SK-N-SH treated with all-trans-retinoic acid at 6 μM for 48 hours (cell line): ENCODE data around the gene USP17L20.
"Not testable (repeated sequence)": the region's sequence is repeated elsewhere in the genome, so short reads cannot be mapped to it uniquely, and the experiment has no call there.

Experiments
- ATAC-seq: fragments of 200-7000 bp; cut with Tn5 transposase; 3 replicates; pipeline ENCODE4 v1.9.1; 2020; ENCODE audit warnings: mild to moderate bottlenecking, moderate library complexity

Gene USP17L20

GRCh38 chr4:9257824-9258223, at the start of gene USP17L20:
USP17L20 (plus strand) TSS chr4:9258124; CDS start chr4:9258124, 0 bp downstream.
- not testable (repeated sequence) for ATAC-seq

- ATAC-seq = not testable (repeated sequence)
These were observed 47.6 kb upstream of the USP17L20 start, which contains the start of gene USP17L10 for GRCh38 chr4:9210357-9210756. USP17L10 (plus strand) TSS chr4:9210657; CDS start chr4:9210657, 0 bp downstream.

GRCh38 chr4:9214701-9215100, 43.2 kb upstream of the USP17L20 start:
- ATAC-seq = not testable (repeated sequence)

GRCh38 chr4:9215105-9215504, 42.8 kb upstream of the USP17L20 start, which contains the start of gene USP17L11:
USP17L11 (plus strand) TSS chr4:9215405; CDS start chr4:9215405, 0 bp downstream.
- ATAC-seq = not testable (repeated sequence)

- ATAC-seq = not testable (repeated sequence)
These were observed 38.1 kb upstream of the USP17L20 start, which contains the start of gene USP17L12 for GRCh38 chr4:9219852-9220251. USP17L12 (plus strand) TSS chr4:9220152; CDS start chr4:9220152, 0 bp downstream.

GRCh38 chr4:9224596-9224995, 33.3 kb upstream of the USP17L20 start, which contains the start of gene USP17L13:
USP17L13 (plus strand) TSS chr4:9224896; CDS start chr4:9224896, 0 bp downstream.
- ATAC-seq = not testable (repeated sequence)

GRCh38 chr4:9230249-9230648, 27.7 kb upstream of the USP17L20 start:
- ATAC-seq = not testable (repeated sequence)

- not testable (repeated sequence) for ATAC-seq
These were observed 23.8 kb upstream of the USP17L20 start, which contains the start of gene USP17L15 for GRCh38 chr4:9234085-9234484. USP17L15 (plus strand) TSS chr4:9234385; CDS start chr4:9234385, 0 bp downstream.

GRCh38 chr4:9238461-9238860, 19.5 kb upstream of the USP17L20 start:
- not testable (repeated sequence) for ATAC-seq

- not testable (repeated sequence) for ATAC-seq
These were observed 14.3 kb upstream of the USP17L20 start, which contains the start of gene USP17L17 for GRCh38 chr4:9243579-9243978. USP17L17 (plus strand) TSS chr4:9243879; CDS start chr4:9243879, 0 bp downstream.

GRCh38 chr4:9247953-9248680, 9.8 kb upstream of the USP17L20 start, which contains the start of gene USP17L18:
USP17L18 (plus strand) TSS chr4:9248630; CDS start chr4:9248630, 0 bp downstream.
- not testable (repeated sequence) for ATAC-seq

- not testable (repeated sequence) for ATAC-seq
These were observed 4.8 kb upstream of the USP17L20 start, which contains the start of gene USP17L19 for GRCh38 chr4:9253078-9253477. USP17L19 (plus strand) TSS chr4:9253378; CDS start chr4:9253378, 0 bp downstream.

GRCh38 chr4:9262572-9262971, 4.6 kb downstream of the USP17L20 start, which contains the start of gene USP17L21:
USP17L21 (plus strand) TSS chr4:9262872; CDS start chr4:9262872, 0 bp downstream.
- ATAC-seq = not testable (repeated sequence)

- not testable (repeated sequence) for ATAC-seq
These were observed 9.4 kb downstream of the USP17L20 start, which contains the start of gene USP17L22 for GRCh38 chr4:9267319-9267718. USP17L22 (plus strand) TSS chr4:9267619; CDS start chr4:9267619, 0 bp downstream.

GRCh38 chr4:9271719-9272118, 13.8 kb downstream of the USP17L20 start:
- not testable (repeated sequence) for ATAC-seq
